Neural progenitor cell (in vitro differentiated cells): Measurements from ENCODE around the gene LDB2.

Experiments used
- CTCF ChIP-seq: fragments of 200-600 bp; sonication (generic); IDR thresholded peaks from 2 replicates; pipeline ENCODE4 v1.5.1; 2017; ENCODE audit warnings: antibody characterized with exemption, mild to moderate bottlenecking
- EZH2 ChIP-seq: fragments of 200-600 bp; sonication (generic); IDR thresholded peaks from 2 replicates; pipeline ENCODE4 v1.6.1; 2017; ENCODE audit warnings: antibody characterized with exemption, mild to moderate bottlenecking, moderate library complexity

GRCh38 chr4:16875487-16875886, 23.0 kb downstream of the LDB2 start:
- TF ChIP-seq CTCF = no peak
- no peak for TF ChIP-seq EZH2
